ENCODE measurements around the gene FOXA2. TPM values are rescaled to one million over a fixed set of nuclear protein-coding genes. Genes with fewer than 3 reads are reported as not detected.
"Not testable (repeated sequence)": the region's sequence is repeated elsewhere in the genome, so short reads cannot be mapped to it uniquely, and the experiment has no call there.

FOXA2 gene
- total and polyA plus RNA-seq, 2 donors, result 0.02 TPM; not detected in 1

- Histone ChIP-seq H3K4me3 (ENCODE audit: low read length in 2 of 2) (no peak overlapping the region), H3K27me3 (ENCODE audit: control insufficient read depth in 2 of 2, insufficient read depth in 1 of 2, low read length in 1 of 2) (no peaks in the 10 kb centered on the region), H3K4me1 (ENCODE audit: control insufficient read depth in 2 of 2, insufficient read depth in 2 of 2, low read length in 2 of 2) (no peaks in the 10 kb centered on the region), H3K27ac (ENCODE audit: low read depth in 1 of 2, low read length in 1 of 2) (no peak overlapping the region), H3K9me3 (ENCODE audit: control insufficient read depth in 2 of 2, insufficient read depth in 1 of 2, low read length in 1 of 2) (no peaks in the 10 kb centered on the region), H3K36me3 (ENCODE audit: control insufficient read depth in 2 of 2, insufficient read depth in 2 of 2, low read length in 1 of 2) (no peaks in the 10 kb centered on the region)
- 92% methylated on average over 3 of the region's 3 CpGs for WGBS
- no peak for DNase-seq (ENCODE audit: low read depth in 6 of 9, low spot score in 9 of 9)
These were observed 32.8 kb upstream of the FOXA2 start for GRCh38 chr20:22617160-22617559.

GRCh38 chr20:22616551-22616950, 32.2 kb upstream of the FOXA2 start:
- 94% methylated on average over 3 of the region's 3 CpGs for WGBS
- Histone ChIP-seq H3K9me3 (ENCODE audit: control insufficient read depth in 2 of 2, insufficient read depth in 1 of 2, low read length in 1 of 2) (no peaks in the 10 kb centered on the region), H3K4me1 (ENCODE audit: control insufficient read depth in 2 of 2, insufficient read depth in 2 of 2, low read length in 2 of 2) (no peaks in the 10 kb centered on the region), H3K27ac (ENCODE audit: low read depth in 1 of 2, low read length in 1 of 2) (no peak overlapping the region), H3K36me3 (ENCODE audit: control insufficient read depth in 2 of 2, insufficient read depth in 2 of 2, low read length in 1 of 2) (no peaks in the 10 kb centered on the region), H3K4me3 (ENCODE audit: low read length in 2 of 2) (no peak overlapping the region), H3K27me3 (ENCODE audit: control insufficient read depth in 2 of 2, insufficient read depth in 1 of 2, low read length in 1 of 2) (no peaks in the 10 kb centered on the region)
- DNase-seq (ENCODE audit: low read depth in 6 of 9, low spot score in 9 of 9), result no peak

- no peak overlapping the region for H3K27ac ChIP-seq (ENCODE audit: low read depth in 1 of 2, low read length in 1 of 2)
- no peak overlapping the region for H3K4me3 ChIP-seq (ENCODE audit: low read length in 2 of 2)
- no peak for DNase-seq (ENCODE audit: low read depth in 6 of 9, low spot score in 9 of 9)
- whole genome bisulfite sequencing, result 92% methylated on average over 6 of the region's 6 CpGs
- no peaks in the 10 kb centered on the region for H3K36me3 ChIP-seq (ENCODE audit: control insufficient read depth in 2 of 2, insufficient read depth in 2 of 2, low read length in 1 of 2)
- H3K9me3 ChIP-seq (ENCODE audit: control insufficient read depth in 2 of 2, insufficient read depth in 1 of 2, low read length in 1 of 2), result no peaks in the 10 kb centered on the region
- H3K27me3 ChIP-seq (ENCODE audit: control insufficient read depth in 2 of 2, insufficient read depth in 1 of 2, low read length in 1 of 2), result no peaks in the 10 kb centered on the region
- H3K4me1 ChIP-seq (ENCODE audit: control insufficient read depth in 2 of 2, insufficient read depth in 2 of 2, low read length in 2 of 2), result no peaks in the 10 kb centered on the region
These were observed 31.1 kb upstream of the FOXA2 start for GRCh38 chr20:22615425-22615824.

GRCh38 chr20:22611636-22612035, 27.3 kb upstream of the FOXA2 start:
- H3K4me3 ChIP-seq (ENCODE audit: low read length in 2 of 2), result no peak overlapping the region
- no peaks in the 10 kb centered on the region for H3K36me3 ChIP-seq (ENCODE audit: control insufficient read depth in 2 of 2, insufficient read depth in 2 of 2, low read length in 1 of 2)
- DNase-seq (ENCODE audit: low read depth in 6 of 9, low spot score in 9 of 9), result no peak
- no peaks in the 10 kb centered on the region for H3K9me3 ChIP-seq (ENCODE audit: control insufficient read depth in 2 of 2, insufficient read depth in 1 of 2, low read length in 1 of 2)
- peaks cover 0 to 2% of the 10 kb centered on the region in 2 donors for H3K27me3 ChIP-seq (ENCODE audit: control insufficient read depth in 2 of 2, insufficient read depth in 1 of 2, low read length in 1 of 2)
- H3K27ac ChIP-seq (ENCODE audit: low read depth in 1 of 2, low read length in 1 of 2), result no peak overlapping the region
- H3K4me1 ChIP-seq (ENCODE audit: control insufficient read depth in 2 of 2, insufficient read depth in 2 of 2, low read length in 2 of 2), result no peaks in the 10 kb centered on the region

GRCh38 chr20:22607695-22608094, 23.3 kb upstream of the FOXA2 start:
- no peaks in the 10 kb centered on the region for H3K9me3 ChIP-seq (ENCODE audit: control insufficient read depth in 2 of 2, insufficient read depth in 1 of 2, low read length in 1 of 2)
- no peak overlapping the region for H3K4me3 ChIP-seq (ENCODE audit: low read length in 2 of 2)
- H3K27me3 ChIP-seq (ENCODE audit: control insufficient read depth in 2 of 2, insufficient read depth in 1 of 2, low read length in 1 of 2), result peaks cover 0 to 2% of the 10 kb centered on the region in 2 donors
- H3K4me1 ChIP-seq (ENCODE audit: control insufficient read depth in 2 of 2, insufficient read depth in 2 of 2, low read length in 2 of 2), result no peaks in the 10 kb centered on the region
- DNase-seq (ENCODE audit: low read depth in 6 of 9, low spot score in 9 of 9), result no peak
- H3K36me3 ChIP-seq (ENCODE audit: control insufficient read depth in 2 of 2, insufficient read depth in 2 of 2, low read length in 1 of 2), result no peaks in the 10 kb centered on the region
- no peak overlapping the region for H3K27ac ChIP-seq (ENCODE audit: low read depth in 1 of 2, low read length in 1 of 2)
- 46% methylated on average over 2 of the region's 2 CpGs for WGBS

GRCh38 chr20:22604815-22605214, 20.4 kb upstream of the FOXA2 start:
- no peak for DNase-seq (ENCODE audit: low read depth in 6 of 9, low spot score in 9 of 9)
- H3K36me3 ChIP-seq (ENCODE audit: control insufficient read depth in 2 of 2, insufficient read depth in 2 of 2, low read length in 1 of 2), result no peaks in the 10 kb centered on the region
- H3K4me3 ChIP-seq (ENCODE audit: low read length in 2 of 2), result no peak overlapping the region
- H3K27me3 ChIP-seq (ENCODE audit: control insufficient read depth in 2 of 2, insufficient read depth in 1 of 2, low read length in 1 of 2), result peaks cover 0 to 4% of the 10 kb centered on the region in 2 donors
- H3K4me1 ChIP-seq (ENCODE audit: control insufficient read depth in 2 of 2, insufficient read depth in 2 of 2, low read length in 2 of 2), result no peaks in the 10 kb centered on the region
- H3K9me3 ChIP-seq (ENCODE audit: control insufficient read depth in 2 of 2, insufficient read depth in 1 of 2, low read length in 1 of 2), result no peaks in the 10 kb centered on the region
- H3K27ac ChIP-seq (ENCODE audit: low read depth in 1 of 2, low read length in 1 of 2), result no peak overlapping the region

GRCh38 chr20:22601361-22602141, 17.2 kb upstream of the FOXA2 start:
- 74% methylated on average over 2 of the region's 2 CpGs for WGBS
- DNase-seq (ENCODE audit: low read depth in 6 of 9, low spot score in 9 of 9), result no peak
- H3K4me1 ChIP-seq (ENCODE audit: control insufficient read depth in 2 of 2, insufficient read depth in 2 of 2, low read length in 2 of 2), result no peaks in the 10 kb centered on the region
- H3K9me3 ChIP-seq (ENCODE audit: control insufficient read depth in 2 of 2, insufficient read depth in 1 of 2, low read length in 1 of 2), result no peaks in the 10 kb centered on the region
- no peaks in the 10 kb centered on the region for H3K36me3 ChIP-seq (ENCODE audit: control insufficient read depth in 2 of 2, insufficient read depth in 2 of 2, low read length in 1 of 2)
- no peak overlapping the region for H3K4me3 ChIP-seq (ENCODE audit: low read length in 2 of 2)
- H3K27ac ChIP-seq (ENCODE audit: low read depth in 1 of 2, low read length in 1 of 2), result no peak overlapping the region
- peaks cover 0 to 4% of the 10 kb centered on the region in 2 donors for H3K27me3 ChIP-seq (ENCODE audit: control insufficient read depth in 2 of 2, insufficient read depth in 1 of 2, low read length in 1 of 2)

GRCh38 chr20:22599258-22599657, 14.9 kb upstream of the FOXA2 start:
- DNase-seq (ENCODE audit: low read depth in 6 of 9, low spot score in 9 of 9); H3K36me3 ChIP-seq (ENCODE audit: control insufficient read depth in 2 of 2, insufficient read depth in 2 of 2, low read length in 1 of 2); H3K27me3 ChIP-seq (ENCODE audit: control insufficient read depth in 2 of 2, insufficient read depth in 1 of 2, low read length in 1 of 2); H3K4me1 ChIP-seq (ENCODE audit: control insufficient read depth in 2 of 2, insufficient read depth in 2 of 2, low read length in 2 of 2); H3K9me3 ChIP-seq (ENCODE audit: control insufficient read depth in 2 of 2, insufficient read depth in 1 of 2, low read length in 1 of 2); H3K4me3 ChIP-seq (ENCODE audit: low read length in 2 of 2); H3K27ac ChIP-seq (ENCODE audit: low read depth in 1 of 2, low read length in 1 of 2): not testable (repeated sequence)
- 94% methylated on average over 2 of the region's 2 CpGs for WGBS

GRCh38 chr20:22597303-22597702, 12.9 kb upstream of the FOXA2 start:
- Histone ChIP-seq H3K4me1 (ENCODE audit: control insufficient read depth in 2 of 2, insufficient read depth in 2 of 2, low read length in 2 of 2) (no peaks in the 10 kb centered on the region), H3K27ac (ENCODE audit: low read depth in 1 of 2, low read length in 1 of 2) (no peak overlapping the region), H3K9me3 (ENCODE audit: control insufficient read depth in 2 of 2, insufficient read depth in 1 of 2, low read length in 1 of 2) (no peaks in the 10 kb centered on the region), H3K4me3 (ENCODE audit: low read length in 2 of 2) (no peak overlapping the region), H3K27me3 (ENCODE audit: control insufficient read depth in 2 of 2, insufficient read depth in 1 of 2, low read length in 1 of 2) (peaks cover 0 to 12% of the 10 kb centered on the region in 2 donors), H3K36me3 (ENCODE audit: control insufficient read depth in 2 of 2, insufficient read depth in 2 of 2, low read length in 1 of 2) (no peaks in the 10 kb centered on the region)
- 91% methylated on average over 1 of the region's 1 CpG for WGBS
- DNase-seq (ENCODE audit: low read depth in 6 of 9, low spot score in 9 of 9), result no peak

Data from thymus (tissue), 11 donors.